T-helper 1 cell treated with Interleukin-12 subunit alpha and Interleukin-12 subunit beta and Interleukin-4 antibody, amounts not matched to agents 30 μg/mL and 1 μg/mL, for 36 hours (primary cell): Measurements from ENCODE around the gene DISP3.

Source experiments
- H3K27ac Mint-ChIP-seq: one replicate; pipeline ENCODE4 v1.8.0; 2021; ENCODE audit warnings: mild to moderate bottlenecking, mixed read lengths
- H3K27me3 Mint-ChIP-seq: one replicate; pipeline ENCODE4 v1.8.0; 2021; ENCODE audit warnings: low read depth, mixed read lengths
- H3K36me3 Mint-ChIP-seq: one replicate; pipeline ENCODE4 v1.8.0; 2021; ENCODE audit warnings: low read depth, mixed read lengths
- H3K4me1 Mint-ChIP-seq: one replicate; pipeline ENCODE4 v1.8.0; 2021; ENCODE audit warnings: low read depth, mixed read lengths
- H3K4me3 Mint-ChIP-seq: one replicate; pipeline ENCODE4 v1.8.0; 2021; ENCODE audit warnings: mild to moderate bottlenecking, moderate library complexity, mixed read lengths
- H3K9me3 Mint-ChIP-seq: one replicate; pipeline ENCODE4 v1.8.0; 2021; ENCODE audit warnings: mixed read lengths

The DISP3 gene

GRCh38 chr1:11471473-11471872, 7.5 kb upstream of the DISP3 start:
- H3K36me3 Mint-ChIP-seq, result no peaks in the 10 kb centered on the region
- no peak overlapping the region for H3K4me3 Mint-ChIP-seq
- H3K27ac Mint-ChIP-seq, result no peak overlapping the region
- H3K4me1 Mint-ChIP-seq, result no peaks in the 10 kb centered on the region
- no peaks in the 10 kb centered on the region for H3K9me3 Mint-ChIP-seq
- peaks cover 9% of the 10 kb centered on the region for H3K27me3 Mint-ChIP-seq

- H3K27me3 Mint-ChIP-seq, result peaks cover 9% of the 10 kb centered on the region
- H3K4me3 Mint-ChIP-seq, result no peak overlapping the region
- H3K36me3 Mint-ChIP-seq, result no peaks in the 10 kb centered on the region
- H3K27ac Mint-ChIP-seq, result no peak overlapping the region
- H3K9me3 Mint-ChIP-seq, result no peaks in the 10 kb centered on the region
- H3K4me1 Mint-ChIP-seq, result no peaks in the 10 kb centered on the region
Observed at GRCh38 chr1:11472284-11472683, 6.7 kb upstream of the DISP3 start.

- H3K4me3 Mint-ChIP-seq, result no peak overlapping the region
- no peak overlapping the region for H3K27ac Mint-ChIP-seq
- no peaks in the 10 kb centered on the region for H3K4me1 Mint-ChIP-seq
- no peaks in the 10 kb centered on the region for H3K9me3 Mint-ChIP-seq
- no peaks in the 10 kb centered on the region for H3K36me3 Mint-ChIP-seq
- H3K27me3 Mint-ChIP-seq, result peaks cover 14% of the 10 kb centered on the region
Observed at GRCh38 chr1:11472741-11473140, 6.2 kb upstream of the DISP3 start.

GRCh38 chr1:11473491-11474034, 5.4 kb upstream of the DISP3 start:
- H3K36me3 Mint-ChIP-seq, result no peaks in the 10 kb centered on the region
- H3K4me1 Mint-ChIP-seq, result no peaks in the 10 kb centered on the region

GRCh38 chr1:11474826-11475225, 4.1 kb upstream of the DISP3 start:
- H3K4me1 Mint-ChIP-seq, result no peaks in the 10 kb centered on the region
- H3K27me3 Mint-ChIP-seq, result peaks cover 21% of the 10 kb centered on the region
- H3K9me3 Mint-ChIP-seq, result no peaks in the 10 kb centered on the region
- H3K36me3 Mint-ChIP-seq, result no peaks in the 10 kb centered on the region
- H3K4me3 Mint-ChIP-seq, result no peak overlapping the region
- H3K27ac Mint-ChIP-seq, result no peak overlapping the region

More at GRCh38 chr1:11473491-11474034, 5.4 kb upstream of the DISP3 start:
- no peaks in the 10 kb centered on the region for H3K9me3 Mint-ChIP-seq
- no peak overlapping the region for H3K4me3 Mint-ChIP-seq
- peaks cover 21% of the 10 kb centered on the region for H3K27me3 Mint-ChIP-seq
- no peak overlapping the region for H3K27ac Mint-ChIP-seq

GRCh38 chr1:11475748-11476147, 3.2 kb upstream of the DISP3 start:
- peaks cover 29% of the 10 kb centered on the region for H3K27me3 Mint-ChIP-seq
- H3K4me3 Mint-ChIP-seq, result no peak overlapping the region
- H3K9me3 Mint-ChIP-seq, result no peaks in the 10 kb centered on the region
- H3K36me3 Mint-ChIP-seq, result no peaks in the 10 kb centered on the region
- peaks cover 2% of the 10 kb centered on the region for H3K4me1 Mint-ChIP-seq
- H3K27ac Mint-ChIP-seq, result no peak overlapping the region

- Mint-ChIP-seq H3K9me3 (no peaks in the 10 kb centered on the region), H3K4me3 (no peak overlapping the region), H3K36me3 (no peaks in the 10 kb centered on the region), H3K4me1 (peaks cover 5% of the 10 kb centered on the region), H3K27ac (no peak overlapping the region), H3K27me3 (peaks cover 39% of the 10 kb centered on the region)
Observed at GRCh38 chr1:11479375-11479979, 522 bp downstream of the DISP3 start.

GRCh38 chr1:11481019-11481418, 2.1 kb downstream of the DISP3 start:
- no peaks in the 10 kb centered on the region for H3K36me3 Mint-ChIP-seq
- no peak overlapping the region for H3K27ac Mint-ChIP-seq
- peaks cover 5% of the 10 kb centered on the region for H3K4me1 Mint-ChIP-seq
- H3K9me3 Mint-ChIP-seq, result no peaks in the 10 kb centered on the region
- peaks cover 36% of the 10 kb centered on the region for H3K27me3 Mint-ChIP-seq
- peak overlapping the region; percentile 65 for H3K4me3 Mint-ChIP-seq

GRCh38 chr1:11482198-11482597, 3.2 kb downstream of the DISP3 start:
- Mint-ChIP-seq H3K9me3 (no peaks in the 10 kb centered on the region), H3K4me3 (no peak overlapping the region), H3K27ac (no peak overlapping the region), H3K36me3 (no peaks in the 10 kb centered on the region), H3K27me3 (peaks cover 32% of the 10 kb centered on the region), H3K4me1 (peaks cover 5% of the 10 kb centered on the region)

- no peaks in the 10 kb centered on the region for H3K36me3 Mint-ChIP-seq
- H3K27me3 Mint-ChIP-seq, result peaks cover 26% of the 10 kb centered on the region
- no peaks in the 10 kb centered on the region for H3K9me3 Mint-ChIP-seq
Observed at GRCh38 chr1:11482701-11483479, 3.9 kb downstream of the DISP3 start.

GRCh38 chr1:11483581-11484320, 4.8 kb downstream of the DISP3 start:
- H3K27ac Mint-ChIP-seq, result no peak overlapping the region

More at GRCh38 chr1:11482701-11483479, 3.9 kb downstream of the DISP3 start:
- Mint-ChIP-seq H3K4me1 (peaks cover 5% of the 10 kb centered on the region), H3K27ac (no peak overlapping the region), H3K4me3 (no peak overlapping the region)

GRCh38 chr1:11484321-11484655, 5.3 kb downstream of the DISP3 start:
- Mint-ChIP-seq H3K27me3 (peaks cover 21% of the 10 kb centered on the region), H3K9me3 (no peaks in the 10 kb centered on the region), H3K36me3 (no peaks in the 10 kb centered on the region), H3K27ac (no peak overlapping the region), H3K4me3 (no peak overlapping the region), H3K4me1 (peaks cover 5% of the 10 kb centered on the region)

More at GRCh38 chr1:11483581-11484320, 4.8 kb downstream of the DISP3 start:
- H3K4me1 Mint-ChIP-seq, result peaks cover 5% of the 10 kb centered on the region
- no peaks in the 10 kb centered on the region for H3K36me3 Mint-ChIP-seq
- no peaks in the 10 kb centered on the region for H3K9me3 Mint-ChIP-seq
- no peak overlapping the region for H3K4me3 Mint-ChIP-seq
- peaks cover 21% of the 10 kb centered on the region for H3K27me3 Mint-ChIP-seq

- no peaks in the 10 kb centered on the region for H3K9me3 Mint-ChIP-seq
- H3K27me3 Mint-ChIP-seq, result peaks cover 18% of the 10 kb centered on the region
- no peak overlapping the region for H3K27ac Mint-ChIP-seq
- H3K4me1 Mint-ChIP-seq, result peaks cover 4% of the 10 kb centered on the region
- H3K36me3 Mint-ChIP-seq, result no peaks in the 10 kb centered on the region
- no peak overlapping the region for H3K4me3 Mint-ChIP-seq
Observed at GRCh38 chr1:11485191-11485590, 6.2 kb downstream of the DISP3 start.

- no peak overlapping the region for H3K4me3 Mint-ChIP-seq
- no peak overlapping the region for H3K27ac Mint-ChIP-seq
- peaks cover 6% of the 10 kb centered on the region for H3K27me3 Mint-ChIP-seq
- no peaks in the 10 kb centered on the region for H3K9me3 Mint-ChIP-seq
- no peaks in the 10 kb centered on the region for H3K4me1 Mint-ChIP-seq
- H3K36me3 Mint-ChIP-seq, result no peaks in the 10 kb centered on the region
Observed at GRCh38 chr1:11486231-11487009, 7.5 kb downstream of the DISP3 start.
